Endothelial cell of umbilical vein (primary cell): Measurements from ENCODE around the gene STAT4.

Experiments
- CTCF ChIP-seq, 2 donors: IDR thresholded peaks; 1 replicate in 1 of 2; 2 replicates in 1 of 2; pipeline ENCODE4 v1.5.1; 2011; ENCODE audit warnings: low read length in 2 of 2, mild to moderate bottlenecking in 2 of 2, moderate library complexity in 2 of 2, control low read depth in 1 of 2, inconsistent platforms in 1 of 2, low read depth in 1 of 2; ENCODE audit not compliant: insufficient read depth in 1 of 2; ENCODE audit errors: extremely low read depth in 1 of 2
- MAX ChIP-seq: IDR thresholded peaks from 2 replicates; pipeline ENCODE4 v1.6.1; 2011; ENCODE audit not compliant: insufficient read depth, insufficient read length
- MYC ChIP-seq: IDR thresholded peaks from one replicate; pipeline ENCODE4 v1.6.1; 2011; ENCODE audit warnings: mild to moderate bottlenecking, low read depth, low read length
- POLR2A ChIP-seq: IDR thresholded peaks from 2 replicates; pipeline ENCODE4 v1.6.1; 2012; ENCODE audit warnings: low read depth, mild to moderate bottlenecking, control low read depth, low read length
- POLR2AphosphoS5 ChIP-seq: IDR thresholded peaks from 2 replicates; pipeline ENCODE4 v1.6.1; 2012; ENCODE audit warnings: low read depth, mild to moderate bottlenecking, control low read depth, low read length, moderate library complexity; ENCODE audit not compliant: insufficient read depth

GRCh38 chr2:191013932-191014652 is 136.7 kb downstream of the STAT4 start, which contains the start of gene STAT1:
- TF ChIP-seq CTCF (IDR thresholded peaks at IDR 0.05; ENCODE audit: extremely low read depth in 1 of 2, insufficient read depth in 1 of 2, low read depth in 1 of 2, low read length in 2 of 2) (no peak), MAX (peak; percentile 5), POLR2AphosphoS5 (peak; percentile 98), POLR2A (peak; percentile 96), MYC (peak; percentile 70)
